OCI-LY7 (cell line): ENCODE results near the gene TTLL1. TPM values are rescaled to one million over a fixed set of nuclear protein-coding genes. Genes with fewer than 3 reads are reported as not detected.

Experiments
- BruUV-seq: library from RNA; stranded (reverse); fragments of 400-500 nt; replicated peaks from 2 replicates; lab custom pipeline; 2021; lab: Mats Ljungman, UMichigan
- CTCF ChIA-PET: fragments of 300-600 bp; sonication (Branson Sonifier 250); formaldehyde crosslinking; loops from one replicate; lab custom pipeline; 2022; ENCODE audit warnings: antibody characterized with exemption; ENCODE audit not compliant: unreplicated experiment; lab: Charles Lee
- POLR2A ChIA-PET: fragments of 300-600 bp; sonication (Branson Sonifier 250); formaldehyde crosslinking; loops from one replicate; lab custom pipeline; 2022; ENCODE audit warnings: antibody characterized with exemption; lab: Charles Lee
- DNase-seq: peaks from one replicate; pipeline ENCODE4 v3.0.0-alpha.2; 2015; ENCODE audit warnings: low spot score
- H2AFZ ChIP-seq: fragments of 200-600 bp; sonication (generic), shearing (Covaris generic); 2 replicates; pipeline ENCODE4 v1.6.1; 2014; ENCODE audit warnings: mild to moderate bottlenecking, antibody characterized with exemption, low read length, moderate library complexity
- H3K27ac ChIP-seq: fragments of 200-600 bp; sonication (generic); 2 replicates; pipeline ENCODE4 v1.5.1; 2014; ENCODE audit warnings: mixed run types, low read depth, mild to moderate bottlenecking, moderate library complexity, low read length, inconsistent platforms; ENCODE audit not compliant: poor library complexity, severe bottlenecking
- H3K36me3 ChIP-seq: fragments of 200-600 bp; sonication (generic); 2 replicates; pipeline ENCODE4 v1.6.1; 2014; ENCODE audit warnings: mild to moderate bottlenecking, antibody characterized with exemption, low read length, moderate library complexity, mixed read lengths; ENCODE audit not compliant: insufficient read depth
- H3K4me1 ChIP-seq: fragments of 200-600 bp; sonication (generic); 2 replicates; pipeline ENCODE4 v1.5.1; 2014; ENCODE audit warnings: mild to moderate bottlenecking, low read length; ENCODE audit not compliant: insufficient read depth, poor library complexity, severe bottlenecking
- H3K4me2 ChIP-seq: fragments of 200-600 bp; sonication (generic); 2 replicates; pipeline ENCODE4 v1.6.1; 2014; ENCODE audit warnings: mild to moderate bottlenecking, low read length
- H3K4me3 ChIP-seq: fragments of 200-600 bp; sonication (generic); 2 replicates; pipeline ENCODE4 v1.5.1; 2014; ENCODE audit warnings: mild to moderate bottlenecking, low read depth, low read length; ENCODE audit not compliant: poor library complexity, severe bottlenecking
- H3K79me2 ChIP-seq: fragments of 200-600 bp; sonication (generic); 2 replicates; pipeline ENCODE4 v1.6.1; 2016; ENCODE audit warnings: low read depth, mild to moderate bottlenecking, low read length, moderate library complexity, mixed read lengths; ENCODE audit not compliant: insufficient read depth
- H3K9me2 ChIP-seq: fragments of 200-600 bp; sonication (generic); 2 replicates; pipeline ENCODE4 v1.6.1; 2016; ENCODE audit warnings: mild to moderate bottlenecking, low read length, mixed read lengths; ENCODE audit not compliant: insufficient read depth
- H3K9me3 ChIP-seq: fragments of 200-600 bp; sonication (generic); 2 replicates; pipeline ENCODE4 v1.6.1; 2014; ENCODE audit warnings: mild to moderate bottlenecking, mixed run types, low read length, mixed read lengths
- H4K20me1 ChIP-seq: fragments of 200-600 bp; sonication (generic); 2 replicates; pipeline ENCODE4 v1.6.1; 2014; ENCODE audit warnings: mild to moderate bottlenecking, antibody characterized with exemption, low read length, moderate library complexity, mixed read lengths; ENCODE audit not compliant: insufficient read depth
- CTCF ChIP-seq: fragments of 200-600 bp; sonication (generic); conservative IDR thresholded peaks from 2 replicates; pipeline ENCODE4 v1.5.1; 2014; ENCODE audit warnings: mild to moderate bottlenecking, antibody characterized with exemption, low read length, moderate library complexity, mixed read lengths
- EZH2phosphoT487 ChIP-seq: fragments of 200-600 bp; sonication (generic); IDR thresholded peaks from 2 replicates; pipeline ENCODE4 v1.6.1; 2018; ENCODE audit warnings: low read depth, borderline replicate concordance, mild to moderate bottlenecking, mixed run types, antibody characterized with exemption, low read length, moderate library complexity, mixed read lengths
- intact Hi-C: fragments of 100-400 bp; cut with micrococcal nuclease; formaldehyde crosslinking; loops from one replicate; pipeline ENCODE4 v1.10.0; 2022; ENCODE audit not compliant: unreplicated experiment
- total RNA-seq, 2 experiments: library from RNA; depleted of rRNA in 1 of 2; stranded (reverse); fragments of >200 nt in 1 of 2; shearing (Covaris generic) in 1 of 2; gene quantifications; 2 replicates each; pipeline ENCODE4 v1.2.3, GENCODE V29; 2014 to 2022

The TTLL1 gene
- total RNA-seq, 2 experiments from 2014 or later = 5.8 to 7.1 TPM

- Histone ChIP-seq H3K4me1 (peaks cover 13% of the 10 kb centered on the region), H4K20me1 (no peaks in the 10 kb centered on the region; the same call in 1 of the 2 replicates), H3K4me2 (no peak overlapping the region), H3K9me2 (no peaks in the 10 kb centered on the region), H3K27ac (no peak overlapping the region), H3K36me3 (peaks cover 17% of the 10 kb centered on the region), H3K4me3 (no peak overlapping the region), H3K79me2 (peaks cover 33% of the 10 kb centered on the region), H2AFZ (no peak overlapping the region), H3K9me3 (peaks cover 14% of the 10 kb centered on the region; the same call in 1 of the 2 replicates)
- no peak for DNase-seq
- intact Hi-C loops = no loop called here
- no TSS peak for BruUV-seq
- TF ChIP-seq EZH2phosphoT487 (no peak), CTCF (no peak)
- POLR2A ChIA-PET = no interaction called here
- CTCF ChIA-PET = no interaction called here
Observed at GRCh38 chr22:42994276-42994916, 94.8 kb downstream of the TTLL1 start.

- POLR2A ChIA-PET = no interaction called here
- H3K9me3 ChIP-seq = peaks cover 14% of the 10 kb centered on the region; the same call in 1 of the 2 replicates
- no peak overlapping the region for H3K4me2 ChIP-seq
- TF ChIP-seq CTCF = no peak
- TF ChIP-seq EZH2phosphoT487 = no peak
- H2AFZ ChIP-seq = no peak overlapping the region
- no peaks in the 10 kb centered on the region for H3K9me2 ChIP-seq
- no peak overlapping the region for H3K27ac ChIP-seq
- H3K36me3 ChIP-seq = peaks cover 17% of the 10 kb centered on the region
- no TSS peak for BruUV-seq
- intact Hi-C loops = no loop called here
- H3K4me3 ChIP-seq = no peak overlapping the region
- H3K79me2 ChIP-seq = peaks cover 34% of the 10 kb centered on the region
- CTCF ChIA-PET = no interaction called here
- peaks cover 13% of the 10 kb centered on the region for H3K4me1 ChIP-seq
- DNase-seq = no peak
- H4K20me1 ChIP-seq = no peaks in the 10 kb centered on the region; the same call in 1 of the 2 replicates
Observed at GRCh38 chr22:42993651-42994275, 95.4 kb downstream of the TTLL1 start.
